NCI-H460 (cell line): ENCODE data around the gene SSC5D. TPM values are rescaled to one million over a fixed set of nuclear protein-coding genes. Genes with fewer than 3 reads are reported as not detected.

ENCODE experiments used
- DNase-seq: peaks from one replicate; pipeline ENCODE4 v3.0.0-alpha.2; 2016; ENCODE audit warnings: low read depth; ENCODE audit errors: extremely low read depth
- total RNA-seq: library from RNA; depleted of rRNA; stranded (reverse); fragments of >200 nt; shearing (Covaris generic); gene quantifications from 2 replicates; pipeline ENCODE4 v1.2.3, GENCODE V29; 2014

Gene SSC5D
- total RNA-seq, 1 experiment from 2014 or later, result 0.07 TPM

DNA sequence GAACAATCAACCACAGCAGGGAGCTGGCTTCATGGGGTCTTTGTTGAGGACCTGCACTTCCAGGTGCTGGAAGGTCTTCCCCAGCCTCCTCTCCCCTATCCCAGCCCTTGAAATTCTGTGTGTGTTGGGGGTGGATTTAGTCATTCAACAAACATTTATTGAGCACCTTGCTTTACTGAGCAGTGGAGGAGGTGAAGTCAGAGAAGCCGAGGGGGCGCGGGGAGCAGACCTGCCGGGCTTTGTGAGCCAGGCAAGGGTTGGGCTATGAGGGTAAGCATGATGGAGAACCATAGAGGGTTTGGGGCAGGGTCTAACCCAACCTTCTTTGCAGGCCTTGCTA is 20.2 kb upstream of the SSC5D start:
- no peak for DNase-seq

DNA sequence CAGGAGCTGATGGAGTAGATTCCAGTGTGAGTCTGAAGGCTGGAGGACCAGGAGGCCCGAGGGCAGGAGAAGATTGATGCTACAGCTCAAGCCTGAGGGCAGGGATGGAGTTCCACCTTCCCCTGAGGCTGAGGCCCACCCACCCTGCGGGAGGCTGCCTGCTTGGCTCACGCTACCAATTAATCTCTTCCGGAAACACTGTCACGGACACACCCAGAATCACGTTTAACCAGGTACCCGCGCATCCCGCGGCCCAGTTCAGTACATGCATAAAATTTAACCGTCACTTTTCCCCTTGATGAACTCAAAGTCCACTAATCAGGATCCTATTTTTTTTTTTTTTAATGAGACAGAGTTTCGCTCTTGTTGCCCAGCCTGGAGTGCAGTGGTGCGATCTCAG is 17.0 kb upstream of the SSC5D start:
- no peak for DNase-seq

DNA sequence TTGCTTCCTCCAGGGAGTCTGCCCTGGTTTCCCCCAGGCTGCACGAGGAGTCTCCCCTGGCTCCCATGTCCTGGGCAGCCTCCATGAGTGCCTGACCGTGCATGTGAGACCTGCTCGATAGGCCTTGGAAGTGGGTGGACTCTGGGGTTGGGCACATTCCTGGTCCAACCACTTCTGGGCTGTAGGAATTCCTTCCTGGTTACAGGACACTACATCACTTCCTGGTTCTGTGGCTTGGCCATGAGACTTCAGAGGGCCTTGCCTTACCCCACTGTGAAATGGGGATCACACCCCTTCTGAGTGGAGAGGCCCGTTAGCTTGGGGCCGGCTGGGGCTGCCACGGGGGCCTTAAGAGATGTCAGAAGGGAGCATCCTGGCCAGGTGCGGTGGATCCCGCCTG is 15.8 kb upstream of the SSC5D start:
- no peak for DNase-seq

DNA sequence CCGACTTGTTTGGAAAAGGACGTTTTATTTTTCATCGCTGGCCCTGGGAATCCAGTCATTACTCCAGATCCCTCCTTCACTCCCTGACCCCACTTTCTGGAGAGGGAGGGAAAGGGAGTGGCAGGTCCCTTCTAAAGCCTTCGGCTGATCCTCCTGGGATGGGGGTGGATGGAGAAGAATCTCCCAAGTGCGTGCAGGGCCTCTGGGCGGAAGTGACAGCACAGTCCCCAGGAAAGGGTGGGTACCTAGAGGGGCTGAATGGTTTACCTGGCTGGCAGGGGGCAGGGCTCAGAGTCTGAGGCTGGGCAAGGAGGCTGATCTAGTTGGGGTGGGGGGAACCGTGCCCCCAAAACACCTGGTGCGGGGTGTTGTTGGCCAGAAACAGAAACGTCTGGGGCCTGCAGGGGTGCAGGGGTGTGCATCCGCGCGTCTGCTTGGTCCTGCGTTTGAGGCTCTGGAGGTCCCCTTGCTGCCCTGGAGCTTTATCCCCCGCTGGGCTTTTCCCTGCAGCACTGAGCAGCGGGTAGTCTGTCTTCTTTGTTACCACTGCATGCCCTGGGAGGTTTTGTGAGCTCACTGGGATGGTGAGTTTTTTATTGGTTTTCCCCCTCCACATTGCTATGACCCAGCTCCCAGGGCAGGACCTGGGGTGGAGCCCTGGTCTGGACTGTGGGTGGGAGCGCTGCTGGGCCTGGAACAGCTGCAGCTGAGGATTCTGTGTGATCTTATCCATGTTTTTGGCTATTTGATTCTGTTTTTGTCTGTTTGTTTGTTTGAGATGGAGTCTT is 14.8 kb upstream of the SSC5D start:
- no peak for DNase-seq

DNA sequence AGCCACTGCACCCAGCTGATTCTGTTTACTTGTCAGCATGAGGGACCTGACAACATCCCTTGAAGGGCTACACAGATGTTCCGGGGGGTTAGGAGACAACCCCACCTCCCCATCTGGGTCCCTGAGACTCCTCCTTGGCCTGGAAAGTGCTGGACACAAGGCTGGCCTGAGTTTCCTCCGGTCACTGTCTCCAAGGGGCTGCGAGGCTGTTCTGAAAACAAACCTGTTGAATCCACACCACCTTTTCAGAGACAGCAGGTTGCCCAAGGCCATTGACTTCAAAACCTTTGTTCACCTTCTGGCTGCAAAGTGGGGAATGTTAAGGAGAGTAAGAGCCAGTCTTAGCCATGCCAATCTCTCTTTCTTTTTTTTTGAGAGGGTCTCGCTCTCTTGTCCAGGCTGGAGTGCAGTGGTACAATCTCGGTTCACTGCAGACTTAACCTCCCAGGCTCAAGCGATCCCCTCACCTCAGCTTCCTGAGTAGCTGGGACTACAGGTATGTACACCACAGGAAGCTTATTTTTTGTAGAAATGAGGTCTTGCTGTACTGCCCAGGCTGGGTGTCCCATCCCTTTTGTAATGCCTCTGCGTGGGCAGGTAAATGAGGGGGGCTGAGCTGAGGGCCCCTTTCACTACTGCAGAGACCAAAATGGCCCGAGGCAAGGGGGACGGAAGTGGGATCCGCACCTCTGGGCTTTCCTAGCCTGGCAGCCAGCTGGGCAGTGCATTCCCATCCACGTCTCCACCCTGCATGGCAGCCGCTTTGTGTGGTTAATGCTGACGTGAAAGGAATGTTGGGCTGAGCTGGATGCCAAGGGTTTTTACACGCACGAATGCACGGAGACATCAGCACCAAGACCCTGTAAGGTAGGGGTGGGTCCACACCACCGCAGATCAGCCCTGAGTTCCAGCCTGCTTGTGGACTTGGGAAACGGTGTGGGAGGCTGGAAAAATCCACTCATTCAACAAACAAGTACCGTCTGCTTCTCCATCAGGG is 13.7 kb upstream of the SSC5D start:
- no peak for DNase-seq

DNA sequence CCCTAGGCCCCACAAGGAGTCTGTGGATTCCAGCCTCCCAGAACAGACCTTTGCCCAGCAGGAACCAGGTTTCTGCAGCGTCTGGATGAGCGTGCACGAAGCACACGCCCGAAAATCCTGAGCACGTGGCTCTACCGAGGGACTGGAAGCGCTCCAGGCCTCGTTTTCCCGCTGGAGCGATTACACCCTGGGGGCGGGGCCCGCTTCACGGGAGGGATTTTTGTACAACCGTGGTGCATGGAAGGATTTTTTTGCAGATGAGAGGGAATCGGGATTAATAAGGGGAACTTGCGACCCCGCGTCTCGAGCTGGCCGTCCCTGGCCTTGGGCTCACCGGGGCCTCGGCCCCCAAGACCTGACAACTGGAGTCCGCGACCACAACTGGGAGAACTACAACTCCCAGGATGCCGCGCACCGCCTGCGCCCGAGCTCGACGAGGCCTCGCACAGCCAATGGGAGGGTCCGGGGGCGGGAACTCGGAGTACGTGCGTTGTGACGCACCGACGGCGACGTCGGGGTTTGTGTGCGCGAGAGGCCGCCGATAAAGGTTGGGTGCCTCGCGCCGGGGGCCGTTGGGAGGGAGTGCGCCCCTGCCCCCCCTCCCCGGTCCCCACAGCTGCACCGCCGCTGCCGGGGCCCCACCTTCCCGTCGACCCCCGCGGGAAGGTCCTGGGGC is 12.0 kb upstream of the SSC5D start, which contains the start of gene ZNF628:
ZNF628 (plus strand) TSS at position 518 of the 676 bp plus-strand sequence. CDS start 3,294 bp downstream, outside the sequence.
- DNase-seq, result peak; percentile 94

DNA sequence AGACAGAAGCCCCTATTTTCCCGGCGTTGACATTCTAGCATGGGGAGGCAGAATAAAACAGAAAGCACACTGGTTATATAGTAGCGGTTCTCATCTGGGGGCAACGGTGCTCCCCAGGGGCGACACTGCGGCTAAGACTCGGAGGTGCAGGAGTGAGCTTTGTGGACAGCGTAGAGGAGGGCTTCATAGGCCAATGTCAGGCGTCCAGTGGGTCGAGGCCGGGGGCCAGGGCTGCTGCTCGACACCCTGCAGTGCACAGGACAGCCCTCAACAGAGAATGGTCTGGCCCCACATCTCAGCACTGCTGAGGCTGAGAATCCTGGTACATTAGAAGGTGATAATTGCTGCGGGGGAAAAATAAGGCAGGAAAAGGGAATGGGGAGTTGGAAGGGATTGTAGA is 10.3 kb upstream of the SSC5D start:
- DNase-seq, result no peak

DNA sequence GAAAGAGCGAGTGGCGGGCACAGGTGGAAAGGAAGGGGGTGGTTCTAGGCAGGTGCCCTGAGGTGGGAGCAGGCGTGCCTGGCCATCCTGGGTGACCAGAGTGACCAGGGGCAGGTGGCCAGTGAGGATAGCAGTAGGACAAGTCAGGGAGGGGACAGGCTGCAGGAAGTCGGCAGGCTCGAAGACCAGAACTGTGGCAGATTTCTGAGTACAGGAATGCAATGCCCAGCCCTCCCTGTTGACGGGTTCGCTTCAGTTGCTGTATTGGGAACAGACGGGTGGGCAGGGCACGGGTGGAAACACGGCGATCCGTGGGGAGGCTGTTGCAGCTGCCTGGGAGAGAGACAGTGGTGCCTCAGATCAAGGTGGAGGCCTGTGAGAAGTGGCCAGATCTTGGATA is 9.9 kb upstream of the SSC5D start:
- DNase-seq, result no peak

DNA sequence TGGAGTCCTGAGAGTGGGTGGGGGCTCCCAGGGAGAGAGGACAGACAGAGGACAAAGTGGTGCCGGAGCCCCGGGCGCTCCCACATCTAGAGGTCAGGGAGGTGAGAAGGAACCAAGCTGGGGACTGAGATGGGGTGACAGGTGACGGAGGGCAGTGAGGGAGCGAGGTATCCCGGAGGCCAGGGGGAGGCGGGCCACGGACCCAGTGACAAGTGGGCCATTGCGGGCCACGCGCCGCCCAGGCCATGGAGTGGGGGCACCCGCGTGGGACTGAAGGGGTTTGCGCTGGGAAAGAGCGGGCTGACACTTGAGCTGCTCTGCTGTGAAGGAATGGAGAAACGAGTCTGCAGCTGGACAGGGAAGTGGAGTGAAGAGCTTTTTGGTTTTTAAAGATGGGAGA is 9.2 kb upstream of the SSC5D start:
- DNase-seq, result no peak

DNA sequence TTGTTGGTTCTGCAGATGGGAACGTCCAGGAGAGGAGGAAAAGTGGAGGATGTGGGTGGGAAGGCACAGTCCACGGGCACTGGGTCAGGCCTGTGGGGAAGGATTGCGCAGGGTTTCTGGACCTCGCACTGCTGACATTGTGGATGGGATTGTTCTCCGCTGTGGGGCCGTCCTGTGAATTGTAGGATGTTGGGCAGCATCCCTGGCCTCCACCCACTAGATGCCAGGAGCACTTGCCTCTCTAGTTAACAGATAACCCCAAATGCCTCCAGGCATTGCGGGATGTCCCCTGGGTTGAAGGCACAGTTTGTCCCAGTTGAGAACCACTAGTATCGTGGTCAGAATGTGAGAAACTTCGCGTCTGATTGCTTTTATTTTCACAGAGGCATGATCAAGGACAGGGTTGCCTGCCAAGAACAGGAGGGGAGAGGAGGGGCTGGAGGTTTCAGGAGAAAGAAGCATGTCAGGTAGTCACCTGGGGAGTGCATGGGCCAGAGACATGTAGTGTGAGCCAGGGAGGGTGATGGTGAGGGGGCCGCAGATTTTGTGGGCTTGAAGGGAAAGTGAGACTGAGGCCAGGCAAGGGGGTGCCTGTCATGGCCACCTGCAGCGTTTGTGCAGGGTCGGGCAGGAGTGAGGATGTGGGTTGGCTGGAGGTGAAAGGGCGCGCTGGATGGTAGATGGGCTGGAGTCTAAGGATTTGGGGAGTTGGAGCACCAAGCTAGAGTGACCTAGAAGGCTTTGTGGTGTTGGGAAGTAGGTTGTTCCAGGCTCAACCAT is 8.6 kb upstream of the SSC5D start:
- DNase-seq, result no peak

DNA sequence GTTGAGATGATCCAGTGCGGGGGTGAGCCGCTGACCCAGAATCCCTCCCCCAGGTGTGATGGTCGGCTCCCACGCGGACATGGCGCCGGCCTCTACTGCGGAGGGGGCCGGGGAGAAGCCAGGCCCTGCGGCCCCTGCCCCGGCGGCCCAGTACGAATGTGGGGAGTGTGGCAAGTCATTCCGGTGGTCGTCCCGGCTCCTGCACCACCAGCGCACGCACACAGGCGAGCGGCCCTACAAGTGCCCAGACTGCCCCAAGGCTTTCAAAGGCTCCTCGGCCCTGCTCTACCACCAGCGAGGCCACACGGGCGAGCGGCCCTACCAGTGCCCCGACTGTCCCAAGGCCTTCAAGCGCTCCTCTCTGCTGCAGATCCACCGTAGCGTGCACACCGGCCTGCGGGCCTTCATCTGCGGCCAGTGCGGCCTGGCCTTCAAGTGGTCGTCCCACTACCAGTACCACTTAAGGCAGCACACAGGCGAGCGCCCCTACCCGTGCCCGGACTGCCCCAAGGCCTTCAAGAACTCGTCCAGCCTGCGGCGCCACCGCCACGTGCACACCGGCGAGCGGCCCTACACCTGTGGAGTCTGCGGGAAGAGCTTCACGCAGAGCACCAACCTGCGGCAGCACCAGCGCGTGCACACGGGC is 7.0 kb upstream of the SSC5D start:
- no peak for DNase-seq

DNA sequence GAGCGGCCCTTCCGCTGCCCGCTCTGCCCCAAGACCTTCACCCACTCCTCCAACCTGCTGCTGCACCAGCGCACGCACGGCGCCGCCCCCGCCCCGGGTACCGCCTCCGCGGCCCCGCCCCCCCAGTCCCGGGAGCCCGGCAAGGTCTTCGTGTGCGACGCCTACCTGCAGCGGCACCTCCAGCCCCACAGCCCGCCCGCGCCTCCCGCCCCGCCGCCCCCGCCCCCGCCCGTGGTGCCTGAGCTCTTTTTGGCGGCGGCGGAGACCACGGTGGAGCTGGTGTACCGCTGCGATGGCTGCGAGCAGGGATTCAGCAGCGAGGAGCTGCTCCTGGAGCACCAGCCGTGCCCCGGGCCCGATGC is 6.5 kb upstream of the SSC5D start:
- DNase-seq, result no peak

DNA sequence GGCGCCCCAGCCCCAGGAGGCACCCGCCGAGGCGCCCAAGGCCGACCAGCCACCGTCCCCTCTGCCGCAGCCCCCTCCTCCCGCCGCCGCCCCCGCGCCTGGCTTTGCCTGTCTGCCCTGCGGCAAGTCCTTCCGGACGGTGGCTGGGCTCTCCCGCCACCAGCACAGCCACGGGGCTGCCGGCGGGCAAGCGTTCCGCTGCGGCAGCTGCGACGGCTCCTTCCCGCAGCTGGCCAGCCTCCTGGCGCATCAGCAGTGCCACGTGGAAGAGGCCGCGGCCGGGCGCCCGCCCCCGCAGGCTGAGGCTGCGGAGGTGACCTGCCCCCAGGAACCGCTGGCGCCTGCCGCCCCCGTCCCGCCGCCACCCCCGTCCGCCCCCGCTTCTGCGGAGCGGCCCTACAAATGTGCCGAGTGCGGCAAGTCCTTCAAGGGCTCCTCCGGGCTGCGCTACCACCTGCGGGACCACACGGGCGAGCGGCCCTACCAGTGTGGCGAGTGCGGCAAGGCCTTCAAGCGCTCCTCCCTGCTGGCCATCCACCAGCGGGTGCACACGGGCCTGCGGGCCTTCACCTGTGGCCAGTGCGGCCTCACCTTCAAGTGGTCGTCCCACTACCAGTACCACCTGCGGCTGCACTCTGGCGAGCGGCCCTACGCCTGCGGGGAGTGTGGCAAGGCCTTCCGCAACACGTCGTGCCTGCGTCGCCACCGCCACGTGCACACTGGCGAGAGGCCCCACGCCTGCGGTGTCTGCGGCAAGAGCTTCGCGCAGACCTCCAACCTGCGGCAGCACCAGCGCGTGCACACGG is 5.9 kb upstream of the SSC5D start:
- no peak for DNase-seq

DNA sequence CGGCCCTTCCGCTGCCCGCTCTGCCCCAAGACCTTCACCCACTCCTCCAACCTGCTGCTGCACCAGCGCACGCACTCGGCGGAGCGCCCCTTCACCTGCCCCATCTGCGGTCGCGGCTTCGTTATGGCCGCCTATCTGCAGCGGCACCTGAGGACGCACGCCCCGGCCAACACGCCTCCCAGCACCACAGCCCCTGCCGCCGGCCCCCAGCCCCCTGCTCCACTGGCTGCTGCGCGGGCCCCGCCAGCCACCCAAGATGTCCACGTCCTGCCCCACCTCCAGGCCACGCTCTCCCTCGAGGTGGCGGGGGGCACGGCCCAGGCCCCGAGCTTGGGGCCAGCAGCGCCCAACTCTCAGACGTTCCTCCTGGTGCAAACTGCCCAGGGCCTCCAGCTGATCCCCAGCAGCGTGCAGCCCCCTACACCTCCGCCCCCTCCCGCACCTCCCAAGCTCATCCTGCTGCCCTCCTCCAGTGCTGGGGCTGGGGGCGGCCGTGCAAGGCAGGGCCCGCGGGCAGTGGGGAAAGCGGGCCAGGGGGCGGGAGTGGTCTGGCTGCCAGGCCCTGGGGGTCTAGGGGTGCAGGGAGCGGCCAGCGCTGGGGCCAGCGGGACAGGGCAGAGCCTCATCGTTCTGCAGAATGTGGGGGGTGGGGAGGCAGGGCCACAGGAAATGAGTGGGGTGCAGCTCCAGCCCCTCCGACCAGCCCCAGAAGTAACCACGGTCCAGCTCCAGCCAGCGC is 5.1 kb upstream of the SSC5D start:
- no peak for DNase-seq

DNA sequence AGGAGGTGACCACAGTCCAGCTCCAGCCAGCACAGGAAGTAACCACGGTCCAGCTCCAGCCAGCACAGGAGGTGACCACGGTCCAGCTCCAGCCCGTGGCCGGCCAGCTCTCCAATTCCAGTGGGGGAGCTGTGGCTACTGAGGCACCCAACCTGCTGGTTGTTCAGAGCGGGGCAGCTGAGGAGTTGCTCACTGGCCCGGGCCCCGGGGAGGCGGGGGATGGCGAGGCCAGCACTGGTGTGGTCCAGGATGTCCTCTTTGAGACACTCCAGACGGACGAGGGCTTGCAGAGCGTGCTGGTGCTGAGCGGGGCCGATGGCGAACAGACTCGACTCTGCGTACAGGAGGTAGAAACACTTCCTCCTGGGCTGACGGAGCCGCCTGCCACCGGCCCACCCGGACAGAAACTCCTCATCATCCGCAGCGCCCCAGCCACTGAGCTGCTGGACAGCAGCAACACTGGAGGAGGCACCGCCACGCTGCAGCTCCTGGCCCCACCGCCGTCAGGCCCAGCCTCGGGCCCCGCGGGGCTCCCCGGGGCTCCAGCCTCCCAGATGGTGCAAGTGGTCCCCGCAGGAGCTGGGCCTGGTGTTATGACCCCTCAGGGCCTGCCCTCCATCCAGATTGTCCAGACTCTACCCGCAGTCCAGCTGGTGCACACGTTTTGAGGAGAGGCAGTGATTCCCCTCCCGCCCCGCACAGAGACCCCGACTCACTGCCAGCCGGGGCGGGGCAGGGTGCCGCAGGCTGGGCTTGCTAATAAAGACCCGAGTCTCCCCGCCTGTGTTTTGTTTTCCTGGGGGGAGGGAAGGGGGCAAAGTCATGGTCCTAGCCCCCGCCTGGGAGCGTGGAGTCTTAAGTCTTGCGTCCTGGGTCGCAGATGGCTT is 4.3 kb upstream of the SSC5D start:
- DNase-seq, result no peak

DNA sequence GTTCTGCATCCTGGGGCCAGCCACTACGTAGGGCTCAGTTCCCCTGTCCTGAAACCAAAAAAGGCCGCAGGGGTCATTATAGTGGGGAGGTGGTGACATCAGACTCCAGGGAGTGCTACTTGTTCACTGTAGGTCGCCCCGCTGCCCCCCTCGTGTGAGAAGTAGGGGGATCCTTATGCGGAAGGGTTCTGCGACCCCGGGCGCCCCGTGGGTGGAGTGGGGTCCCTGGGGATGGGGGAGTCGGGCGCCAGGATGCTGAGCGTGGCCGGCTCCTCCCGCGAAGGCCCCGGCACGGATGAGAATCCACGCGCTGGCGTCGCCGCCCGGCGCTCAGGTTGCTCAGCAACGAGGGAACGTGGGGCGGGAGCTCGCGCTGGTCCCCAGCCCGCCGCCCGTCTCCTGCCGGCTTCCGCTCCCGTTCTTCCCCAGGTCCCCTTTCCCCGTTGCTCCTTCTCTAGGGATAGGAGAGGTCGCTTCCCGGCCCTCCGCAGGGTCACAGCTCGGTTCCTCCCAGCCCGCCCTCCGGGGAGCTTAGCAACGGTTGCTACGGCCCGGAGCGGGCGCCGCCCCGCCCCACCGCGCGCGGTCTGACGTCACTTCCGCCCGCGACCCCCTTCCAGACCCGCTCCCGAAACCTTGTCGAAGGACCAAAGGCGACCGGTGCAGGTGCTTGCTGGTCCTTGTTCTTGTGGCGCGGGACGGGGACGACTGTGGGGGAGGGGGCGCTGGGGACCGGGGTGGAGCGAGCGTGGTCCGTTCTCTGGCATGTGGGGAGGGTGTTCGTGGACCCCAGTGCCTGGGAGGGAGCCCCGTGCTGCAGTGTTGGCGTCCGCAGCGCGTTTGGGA is 3.4 kb upstream of the SSC5D start, which contains the start of gene NAT14:
NAT14 (plus strand) TSS at position 596 of the 846 bp plus-strand sequence. CDS start 521 bp downstream, outside the sequence.
- DNase-seq, result no peak
